Suppressor macrophage treated with lipopolysaccharide for 4 hours (primary cell): ENCODE results near the gene CYB5RL.
"Not testable (repeated sequence)": the region's sequence is repeated elsewhere in the genome, so short reads cannot be mapped to it uniquely, and the experiment has no call there.

ENCODE experiments used
- DNase-seq: peaks from one replicate; pipeline ENCODE4 v3.0.0-alpha.2; 2020

The CYB5RL gene

DNA sequence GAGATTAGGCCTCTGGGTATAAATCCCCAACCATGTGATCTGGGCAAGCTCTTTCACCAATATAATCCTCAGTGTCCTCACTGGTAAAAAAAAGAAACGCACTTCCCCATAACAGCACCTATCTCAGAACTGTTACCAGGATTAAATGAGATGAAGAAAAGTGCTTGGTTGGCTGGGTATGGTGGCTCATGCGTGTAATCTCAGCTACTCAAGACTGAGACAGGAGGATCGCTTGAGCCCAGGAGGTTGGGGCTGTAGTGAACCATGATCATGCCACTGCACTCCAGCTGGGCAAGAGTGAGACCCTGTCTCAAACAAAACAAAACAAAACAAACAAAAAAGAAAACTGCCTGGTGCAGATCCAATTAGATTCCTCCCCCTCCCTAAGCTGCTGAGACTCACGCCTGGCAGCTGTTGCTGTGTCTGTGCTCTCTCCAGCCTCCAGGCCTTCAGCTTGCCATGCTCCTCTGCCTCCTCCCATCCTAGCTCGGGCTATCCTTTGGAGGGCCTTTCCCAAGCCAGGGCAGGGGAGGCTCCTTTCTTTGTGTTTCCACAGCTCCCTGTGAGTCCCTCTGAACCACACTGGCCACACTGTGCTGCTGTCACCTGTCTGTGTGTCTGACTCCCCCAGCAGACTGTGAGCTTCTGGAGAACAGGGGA, 19.0 kb downstream of the CYB5RL start:
- DNase-seq: no peak

DNA sequence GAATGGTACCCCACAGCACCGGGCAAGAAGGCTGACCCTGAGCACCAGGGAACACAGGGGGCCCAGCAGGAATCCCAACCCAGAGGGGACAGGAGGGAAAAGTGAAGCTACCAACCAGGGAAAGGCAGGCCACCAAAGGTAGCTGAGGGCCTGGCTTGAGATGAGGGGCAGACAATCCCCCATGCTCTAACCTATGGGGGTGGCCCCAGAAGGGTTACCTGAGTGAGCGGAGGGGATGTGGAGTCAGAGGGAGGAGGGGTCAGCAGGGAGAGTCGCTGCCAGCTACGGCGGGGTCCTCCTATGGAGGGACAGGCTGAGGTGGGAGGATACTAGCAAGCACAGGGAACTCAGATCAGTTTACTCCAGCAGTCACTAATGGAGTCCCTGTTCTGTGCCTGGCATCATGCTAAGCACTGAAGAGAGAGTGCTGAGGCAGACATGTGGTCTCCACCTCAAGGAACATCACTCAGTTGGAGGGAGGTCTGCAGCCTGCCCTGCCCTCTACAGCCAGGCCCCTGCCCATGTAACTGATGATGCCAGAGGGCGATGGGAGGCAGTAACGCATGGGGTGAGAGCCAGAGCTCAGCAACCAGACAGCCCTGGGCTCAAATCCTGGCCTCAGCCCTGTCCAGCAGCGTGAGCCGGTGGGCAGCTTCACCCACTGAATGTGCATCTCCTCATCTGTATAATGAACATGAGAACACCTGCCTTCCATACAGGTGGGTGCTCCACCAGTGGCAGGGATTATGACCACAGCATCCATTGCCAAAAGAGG, 21.3 kb downstream of the CYB5RL start:
- DNase-seq: no peak

DNA sequence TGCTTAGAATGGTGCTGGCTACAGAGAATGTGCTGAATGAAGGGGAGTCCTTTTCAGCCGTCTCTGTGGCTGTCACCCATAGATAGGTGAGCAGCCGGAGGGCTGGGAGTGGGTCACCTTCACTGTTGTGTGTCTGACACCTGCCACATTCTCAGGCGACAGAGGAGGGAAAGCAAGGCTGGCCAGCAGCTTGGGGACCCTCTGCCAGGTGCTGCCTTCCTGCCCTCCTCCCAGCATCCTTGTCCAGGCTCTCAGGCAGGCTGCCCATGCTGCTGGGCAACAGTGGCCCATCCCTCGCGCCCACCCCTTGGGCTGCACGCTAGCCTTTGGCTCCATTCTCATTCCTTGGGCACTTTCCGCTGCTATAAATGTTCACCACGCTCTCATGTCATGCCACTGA, 22.1 kb downstream of the CYB5RL start:
- DNase-seq: no peak

DNA sequence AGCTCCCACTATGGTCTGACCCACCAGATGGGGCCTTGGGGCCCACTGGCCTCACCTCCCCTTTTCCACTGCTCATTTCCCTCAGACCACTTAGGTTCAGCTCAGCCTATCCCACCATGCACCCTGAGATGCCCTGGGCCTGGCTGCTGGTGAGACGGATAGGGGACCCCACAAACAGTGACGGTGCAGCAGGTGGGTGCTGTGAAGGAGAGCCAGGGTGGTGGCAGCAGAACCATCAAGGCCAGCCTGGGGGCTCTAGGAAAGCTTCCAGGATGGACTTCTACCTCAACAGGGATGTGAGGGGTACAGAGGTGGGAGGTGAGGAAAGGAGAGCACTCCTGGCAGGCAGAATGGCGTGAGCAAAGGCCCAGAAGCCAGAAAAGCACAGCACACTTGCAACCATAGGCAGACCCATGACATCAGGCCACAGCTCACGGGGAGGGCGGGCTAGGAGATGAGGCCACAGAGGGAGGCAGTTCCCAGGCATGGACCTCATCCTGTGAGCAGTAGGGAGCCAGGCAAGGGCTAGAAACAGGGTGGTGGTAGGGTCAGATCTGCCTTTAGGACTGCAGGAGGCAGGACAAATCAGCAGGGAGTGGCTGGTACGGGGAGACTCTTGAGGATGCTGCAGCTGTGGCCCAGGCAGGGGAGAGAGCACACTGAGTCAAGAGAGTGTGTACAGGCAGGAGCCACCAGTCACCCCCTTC, 23.1 kb downstream of the CYB5RL start:
- no peak for DNase-seq

DNA sequence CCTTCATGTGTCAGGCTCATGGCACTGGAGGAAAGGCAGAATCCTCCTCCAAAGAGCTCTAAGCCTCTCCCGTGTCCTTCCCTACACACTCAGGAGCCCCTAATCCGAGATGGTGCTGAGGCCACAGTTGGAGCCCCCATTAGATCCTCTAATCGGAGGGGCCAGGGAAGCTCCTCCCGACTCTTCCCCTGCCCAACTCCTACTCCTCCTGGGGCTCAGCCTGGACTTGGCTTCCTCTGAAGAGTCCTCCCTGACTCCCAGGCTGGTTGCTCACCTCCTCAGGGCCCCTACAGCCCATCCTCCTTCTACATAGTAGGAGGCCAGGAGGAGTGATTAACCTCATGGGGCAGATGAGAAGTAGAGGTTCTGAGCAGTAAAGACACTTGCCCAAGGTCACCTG, 25.7 kb downstream of the CYB5RL start:
- no peak for DNase-seq

DNA sequence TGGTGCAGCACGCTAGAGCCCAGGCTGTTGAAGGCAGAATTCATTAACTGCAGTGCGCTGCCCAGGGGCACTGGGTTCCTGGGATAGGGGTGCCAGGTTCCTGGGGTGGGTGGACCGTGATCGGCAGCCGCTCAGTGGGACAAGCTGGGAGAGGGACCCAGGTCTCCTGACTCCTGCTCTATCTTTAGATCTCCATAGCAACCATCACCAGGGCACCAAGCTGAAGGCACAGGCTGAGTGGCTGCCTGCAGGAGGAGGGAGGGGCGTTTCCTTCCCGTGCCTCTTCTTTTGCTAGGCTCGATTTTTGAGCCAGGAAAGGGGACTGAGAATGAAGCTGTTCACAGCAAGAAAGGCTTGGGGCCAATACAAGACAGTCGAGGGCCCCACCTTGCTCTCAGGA, 26.1 kb downstream of the CYB5RL start:
- DNase-seq: no peak

DNA sequence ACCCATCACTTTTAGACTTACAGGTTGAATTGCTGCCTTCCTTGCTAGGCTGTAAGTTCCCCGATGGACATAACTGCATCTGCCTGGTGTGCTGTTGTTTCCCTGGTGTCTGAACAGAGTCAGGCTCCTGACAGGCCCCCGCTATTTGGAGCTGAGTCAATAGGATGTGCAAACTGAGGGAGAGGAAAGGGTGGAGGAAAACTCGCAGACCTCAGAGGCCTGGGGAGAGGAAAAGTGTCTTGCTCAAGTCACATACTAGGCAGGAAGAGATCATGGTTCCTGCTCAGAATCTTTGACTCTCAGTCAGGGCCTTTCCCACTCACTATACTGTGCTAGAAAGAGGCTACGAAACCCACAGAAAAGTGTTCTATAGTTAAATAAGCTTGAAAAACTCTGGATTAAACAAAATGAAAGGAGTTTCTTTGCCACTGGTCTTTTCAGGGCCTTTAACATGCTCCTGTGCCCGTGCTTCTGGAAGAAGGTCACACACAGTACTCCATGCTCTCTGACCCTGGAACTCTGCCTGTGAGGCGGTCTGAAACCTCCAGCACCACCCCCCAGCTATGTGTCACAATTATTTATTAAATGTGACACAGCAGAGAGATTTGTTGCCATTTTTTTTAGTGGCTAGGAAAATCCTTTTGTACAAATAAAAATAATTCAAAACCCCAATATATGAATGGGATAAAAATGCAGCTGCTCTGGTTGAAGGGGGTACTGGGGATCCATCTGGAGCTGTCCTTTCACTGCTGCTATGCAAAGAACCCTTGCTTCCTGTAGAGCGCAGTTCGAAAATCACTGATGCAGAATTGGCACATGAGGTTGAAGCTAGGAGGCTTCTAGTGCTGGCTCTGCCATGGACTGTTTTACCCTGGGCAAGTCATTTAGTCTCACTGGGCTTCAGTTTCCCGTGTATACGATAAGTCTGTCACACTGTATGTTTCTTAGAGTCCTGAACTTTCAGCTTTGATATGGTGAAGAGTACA, 26.9 kb downstream of the CYB5RL start:
- no peak for DNase-seq

DNA sequence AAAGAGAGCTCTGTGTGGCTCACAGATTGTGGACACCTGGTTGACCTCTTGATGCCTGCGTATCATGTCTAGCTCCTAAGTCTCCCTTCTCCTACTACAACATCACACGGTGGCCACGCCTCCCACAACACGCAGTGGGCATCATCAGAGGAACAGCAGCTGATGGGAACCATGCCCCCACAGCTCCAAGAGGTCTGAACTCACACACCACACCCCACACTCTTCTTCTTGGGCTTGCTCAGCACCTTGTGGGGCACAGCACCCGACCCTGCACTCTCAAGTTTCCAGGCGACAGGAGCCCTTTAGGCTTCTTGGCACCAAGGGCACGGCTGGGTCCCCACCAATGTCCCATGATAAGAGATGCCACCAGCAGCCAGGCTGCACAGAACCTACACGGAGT, 28.2 kb downstream of the CYB5RL start:
- no peak for DNase-seq

DNA sequence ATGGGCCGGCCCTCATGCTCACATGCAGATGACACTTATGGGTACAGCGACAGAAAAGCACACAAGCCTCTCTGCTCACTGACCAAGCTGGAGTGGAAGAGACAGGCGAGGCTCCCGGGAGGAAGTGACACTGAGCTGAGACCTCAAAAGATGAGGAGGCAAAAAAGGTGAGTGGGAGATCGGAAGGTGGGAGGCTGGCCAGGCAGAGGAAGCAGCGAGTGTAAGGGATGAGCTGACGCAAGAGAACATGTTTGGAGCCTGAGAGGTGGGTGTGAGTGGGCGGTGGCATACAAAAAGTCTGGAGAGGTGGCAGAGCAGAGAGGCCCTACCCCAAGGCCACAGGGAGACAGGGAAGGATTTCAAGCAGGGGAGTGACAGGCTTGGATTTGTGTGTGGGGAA, 28.8 kb downstream of the CYB5RL start:
- no peak for DNase-seq

DNA sequence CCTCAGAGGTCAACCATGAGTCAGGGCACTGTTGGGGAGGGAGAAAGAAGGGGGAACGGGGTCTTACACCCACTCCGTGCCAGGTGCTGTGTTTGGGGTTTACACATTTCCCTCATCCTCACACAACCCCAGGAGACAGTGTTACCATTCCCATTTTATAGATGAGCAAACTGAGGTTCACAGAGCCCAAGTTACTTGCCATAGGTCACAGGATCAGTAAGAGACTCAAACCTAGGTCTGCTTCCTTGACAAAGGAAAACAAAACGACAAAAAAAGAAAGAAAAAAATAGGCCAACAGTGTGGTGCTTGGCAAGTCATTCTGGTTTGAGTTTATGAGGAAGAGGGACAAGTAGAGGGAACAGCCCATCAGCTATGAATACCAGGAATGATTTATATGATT, 30.8 kb downstream of the CYB5RL start:
- DNase-seq: no peak

DNA sequence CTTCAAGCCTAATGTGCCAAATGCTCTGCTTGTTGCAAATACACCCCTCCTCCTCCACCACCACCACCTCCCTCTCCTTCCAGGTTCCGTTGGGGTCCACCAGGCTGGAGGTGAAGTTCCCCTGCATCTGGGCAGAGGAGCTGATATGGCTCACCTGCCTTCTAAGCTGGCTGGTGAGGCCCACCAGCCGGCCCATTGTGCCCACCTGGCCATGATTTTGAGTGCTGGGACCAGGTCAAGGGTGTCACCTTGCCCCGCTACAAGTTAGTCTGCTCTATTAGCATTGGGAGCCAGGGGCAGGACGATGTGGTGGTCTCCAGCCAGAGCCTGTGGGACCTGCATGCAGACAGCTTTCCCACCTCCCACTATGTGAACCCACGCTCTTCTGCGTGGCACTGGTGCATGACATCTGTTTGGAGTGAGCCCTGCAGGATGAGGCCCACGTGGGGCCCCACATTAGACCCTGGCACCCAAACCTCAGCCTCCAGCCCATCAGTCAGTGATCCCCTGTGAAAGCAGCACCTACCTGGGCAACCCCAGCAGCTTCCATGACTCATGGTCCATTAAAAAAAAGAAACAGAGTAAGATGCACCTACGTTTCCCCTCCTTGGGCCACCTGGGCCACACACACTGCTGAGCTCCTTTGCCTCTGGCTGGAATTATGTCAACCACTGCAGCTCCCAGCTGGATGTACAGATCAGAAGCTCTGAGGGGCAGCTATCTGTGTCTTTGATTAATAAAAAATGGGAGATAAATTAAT, 31.4 kb downstream of the CYB5RL start:
- DNase-seq: no peak

DNA sequence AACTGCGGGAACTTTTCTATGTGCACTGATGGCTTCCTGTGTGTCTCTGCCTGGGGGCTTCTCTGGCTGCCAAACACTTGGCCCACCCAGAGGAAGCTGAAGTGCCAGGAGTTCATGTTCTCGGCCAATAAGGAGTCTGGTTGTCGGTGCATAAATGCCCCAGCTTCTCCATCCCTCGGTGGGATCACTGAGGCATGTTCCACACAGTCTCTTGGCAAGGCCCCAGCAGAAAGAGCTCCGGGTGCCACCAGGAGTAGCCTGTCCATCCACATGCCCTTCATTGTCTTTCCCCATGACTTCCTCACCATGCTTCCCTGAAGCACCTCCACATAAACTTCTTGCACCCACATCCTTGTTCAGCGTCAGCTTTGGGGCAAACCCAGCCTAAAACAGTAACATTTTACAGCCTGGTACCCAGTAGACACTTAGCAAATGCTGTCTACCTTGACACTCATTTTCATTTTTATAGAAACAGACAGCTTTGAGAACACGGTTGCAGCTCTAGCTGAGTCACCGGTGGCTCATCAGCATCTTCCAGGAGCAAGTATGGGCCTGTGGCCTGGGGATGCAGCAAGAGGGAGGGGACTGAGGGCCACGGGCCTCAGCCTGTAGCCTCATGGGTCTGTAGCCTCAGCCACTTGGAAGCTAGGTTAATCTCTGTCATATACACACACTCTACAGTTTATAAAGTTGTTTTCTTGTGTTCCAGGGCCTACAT, 32.2 kb downstream of the CYB5RL start:
- DNase-seq: no peak

DNA sequence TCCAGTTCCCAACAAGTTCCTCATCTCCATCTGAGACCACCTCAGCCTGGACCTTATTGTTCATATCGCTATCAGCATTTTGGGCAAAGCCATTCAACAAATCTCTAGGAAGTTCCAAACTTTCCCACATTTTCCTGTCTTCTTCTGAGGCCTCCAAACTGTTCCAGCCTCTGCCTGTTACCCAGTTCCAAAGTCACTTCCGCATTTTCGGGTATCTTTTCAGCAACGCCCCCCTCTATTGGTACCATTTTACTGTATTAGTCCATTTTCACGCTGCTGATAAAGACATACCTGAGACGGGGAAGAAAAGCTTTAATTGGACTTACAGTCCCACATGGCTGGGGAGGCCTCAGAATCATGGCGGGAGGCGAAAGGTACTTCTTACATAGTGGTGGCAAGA, 33.5 kb downstream of the CYB5RL start:
- not testable (repeated sequence) for DNase-seq

DNA sequence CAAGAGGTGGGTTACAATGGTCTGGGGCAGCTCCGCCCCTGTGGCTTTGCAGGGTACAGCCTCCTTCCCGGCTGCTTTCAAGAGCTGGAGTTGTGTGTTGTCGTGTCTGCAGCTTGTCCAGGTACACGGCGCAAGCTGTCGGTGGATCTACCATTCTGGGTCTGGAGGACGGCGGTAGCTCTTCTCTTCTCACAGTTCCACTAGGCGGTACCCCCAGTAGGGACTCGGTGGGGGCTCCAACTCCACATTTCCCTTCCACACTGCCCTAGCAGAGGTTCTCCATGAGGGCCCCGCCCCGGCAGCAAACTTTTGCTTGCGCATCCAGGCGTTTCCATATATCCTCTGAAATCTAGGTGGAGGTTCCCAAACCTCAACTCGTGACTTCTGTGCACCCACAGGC, 34.7 kb downstream of the CYB5RL start:
- DNase-seq: no peak

DNA sequence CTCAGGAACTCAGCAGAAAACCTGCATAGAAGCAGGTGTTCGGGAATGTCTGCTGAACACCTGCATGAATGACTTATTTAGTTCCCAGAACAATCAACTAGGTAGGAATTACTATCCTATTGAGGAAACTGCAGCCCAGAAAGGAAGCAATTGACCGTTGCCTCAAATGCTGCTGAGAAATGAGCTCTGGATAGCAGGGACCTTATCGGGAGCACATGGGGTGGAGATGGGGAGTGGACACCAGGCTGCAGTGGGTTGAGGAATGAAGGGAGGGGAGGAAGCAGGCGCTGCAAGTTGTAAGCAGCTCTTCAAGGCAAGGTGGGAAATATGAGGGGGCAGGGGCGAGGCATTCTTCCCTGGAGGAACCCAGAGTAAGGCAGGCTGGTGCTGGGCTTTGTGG, 36.3 kb downstream of the CYB5RL start:
- DNase-seq: no peak

DNA sequence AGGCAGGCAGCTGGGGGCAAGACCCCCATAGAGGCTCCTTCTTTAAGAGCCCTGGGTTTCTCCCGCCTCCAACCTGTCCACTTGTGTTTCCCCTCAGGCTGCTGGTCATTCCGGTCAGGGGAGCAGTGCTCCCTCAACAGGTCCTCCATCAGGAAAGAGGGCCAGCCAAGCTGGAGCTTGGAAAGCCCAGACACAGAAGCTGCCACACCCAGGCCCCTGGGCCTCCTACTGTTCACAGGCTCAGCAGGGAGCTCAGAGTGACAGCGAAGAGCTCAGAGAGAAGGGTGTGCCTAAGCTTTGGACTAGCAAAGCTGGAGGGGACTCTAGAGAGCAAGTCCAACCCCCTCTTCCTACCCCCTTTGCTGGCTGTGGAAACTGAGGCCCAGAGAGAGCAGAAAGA, 36.8 kb downstream of the CYB5RL start:
- DNase-seq: no peak

DNA sequence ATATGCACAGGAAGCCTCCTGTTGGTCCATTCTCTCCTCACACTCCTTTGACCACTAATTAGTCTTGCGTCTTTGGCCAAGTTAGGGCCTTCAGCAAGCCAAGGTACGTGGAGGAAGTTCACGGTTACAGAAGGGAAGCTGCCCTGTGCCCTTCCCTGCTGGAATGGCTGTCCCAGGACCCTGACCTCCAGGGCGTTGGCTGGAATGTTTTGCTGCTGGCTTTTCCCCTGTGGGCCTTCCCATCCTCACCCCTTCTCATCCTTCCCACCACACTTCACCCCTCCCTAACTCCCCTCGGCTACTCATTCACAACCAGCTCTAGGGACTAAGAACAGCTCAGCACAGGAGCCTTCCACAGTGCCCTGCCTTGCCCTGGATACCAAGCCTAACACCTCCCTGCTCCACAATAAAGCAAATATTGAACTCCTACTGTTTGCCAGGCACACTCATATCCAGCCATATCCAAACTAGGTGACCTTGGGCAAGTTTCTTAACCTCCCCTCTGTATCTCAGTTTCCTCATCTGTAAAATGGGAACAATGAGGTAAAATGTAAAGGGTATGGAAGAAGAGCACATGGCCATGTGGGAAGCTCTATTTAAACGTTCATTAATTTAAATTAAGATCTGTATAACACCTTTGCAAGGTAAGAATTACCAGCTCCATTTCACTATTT, 38.2 kb downstream of the CYB5RL start:
- no peak for DNase-seq

DNA sequence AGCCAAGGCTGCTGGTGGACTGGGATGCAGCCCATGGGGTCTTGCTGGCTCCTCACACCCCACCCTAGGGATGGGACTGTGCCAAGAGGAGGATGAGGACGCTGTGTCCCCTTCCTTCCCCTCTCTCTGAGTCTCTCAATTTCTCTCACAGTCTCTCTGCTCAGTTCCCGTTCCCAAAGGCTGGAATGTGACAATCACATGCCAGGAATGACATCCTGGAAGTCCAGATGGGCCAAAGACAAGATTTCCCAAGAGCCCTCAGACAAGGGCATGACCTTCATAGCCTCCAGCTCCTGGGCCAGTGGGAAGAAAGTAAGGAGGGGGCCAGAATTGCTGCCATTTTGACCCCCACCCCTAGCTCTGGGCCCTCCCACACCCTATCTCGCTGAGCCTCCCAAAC, 39.5 kb downstream of the CYB5RL start:
- no peak for DNase-seq

DNA sequence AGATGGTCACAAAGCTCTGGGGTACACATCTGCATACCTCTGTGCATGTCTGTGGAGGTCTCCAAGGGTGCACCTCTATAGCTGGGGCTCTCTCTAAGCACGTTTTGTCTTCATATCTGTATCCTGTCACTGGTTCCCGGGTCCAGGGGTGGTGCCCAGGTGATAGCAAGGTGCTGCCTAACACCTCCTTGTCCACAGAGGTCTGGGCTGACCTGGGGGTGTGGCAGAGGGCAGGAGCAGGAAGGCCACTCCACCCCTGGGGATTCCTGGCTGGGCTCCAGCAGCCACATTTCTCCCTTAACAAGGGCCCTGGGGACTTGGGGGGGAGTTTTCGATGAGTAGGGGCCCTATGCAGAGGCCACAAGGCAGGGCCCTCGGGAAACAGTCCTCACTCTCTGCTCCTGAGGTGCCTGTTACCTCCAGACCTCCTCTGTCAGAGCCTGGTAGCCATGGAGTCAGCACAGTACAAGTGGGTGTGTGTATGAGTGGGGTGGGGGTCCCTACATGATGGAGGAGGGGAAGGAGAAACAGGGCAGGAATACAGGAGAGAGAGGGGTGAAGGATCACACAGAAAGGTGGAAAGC, 40.0 kb downstream of the CYB5RL start:
- DNase-seq: no peak

DNA sequence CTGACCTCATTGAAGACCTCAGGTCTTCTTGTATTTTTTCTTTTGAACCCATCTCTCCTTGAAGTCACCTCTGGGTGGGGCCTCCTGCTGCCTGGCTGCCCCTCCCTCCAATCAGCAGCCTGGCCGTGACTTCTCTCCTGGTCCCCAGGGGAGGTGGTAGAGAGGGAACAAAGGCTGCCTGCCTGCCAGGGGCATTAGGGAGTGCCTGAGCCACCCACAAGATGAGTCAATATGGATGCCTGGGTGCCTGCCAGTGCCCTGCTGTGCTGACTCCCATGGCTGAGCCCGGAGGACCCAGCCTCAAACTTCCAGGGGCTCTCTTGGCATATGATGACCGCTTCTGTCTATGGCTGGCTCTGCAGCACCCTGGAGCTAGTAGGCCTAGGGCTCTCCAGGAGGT, 41.8 kb downstream of the CYB5RL start:
- DNase-seq: no peak

DNA sequence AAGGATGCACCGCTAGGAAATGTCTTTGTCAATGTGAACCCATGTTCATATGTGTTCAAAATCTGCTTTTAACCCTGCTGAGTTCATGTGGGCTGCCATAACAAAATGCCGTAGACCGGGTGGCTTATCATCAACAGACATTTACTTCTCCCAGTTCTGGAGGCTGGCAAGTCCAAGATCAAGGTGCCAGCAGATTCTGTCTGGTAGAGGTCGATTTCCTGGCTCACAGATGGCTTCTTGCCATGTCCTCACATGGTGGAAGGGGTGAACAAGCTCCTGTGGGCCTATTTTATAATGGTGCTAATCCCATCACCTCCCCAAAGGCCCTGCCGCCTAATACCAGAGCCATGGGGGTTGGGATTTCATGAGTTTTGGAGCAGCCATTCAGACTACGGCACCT, 42.4 kb downstream of the CYB5RL start:
- no peak for DNase-seq
